Uterus (tissue), 2 donors: Measurements from ENCODE around the gene CEP112.

Experiments used
- CTCF ChIP-seq, 4 experiments: fragments of 200-600 bp in 2 of 4; fragments of 450-650 bp in 2 of 4; sonication (generic) in 2 of 4; IDR thresholded peaks; one replicate each; pipeline ENCODE4 v1.5.1; 2016 to 2019; ENCODE audit warnings: antibody characterized with exemption in 4 of 4, mild to moderate bottlenecking in 2 of 4, moderate library complexity in 1 of 4
- POLR2A ChIP-seq, 2 donors: fragments of 450-650 bp; IDR thresholded peaks; one replicate each; pipeline ENCODE4 v1.6.1; 2016; ENCODE audit warnings: antibody characterized with exemption in 2 of 2, mild to moderate bottlenecking in 1 of 2, moderate library complexity in 1 of 2

DNA sequence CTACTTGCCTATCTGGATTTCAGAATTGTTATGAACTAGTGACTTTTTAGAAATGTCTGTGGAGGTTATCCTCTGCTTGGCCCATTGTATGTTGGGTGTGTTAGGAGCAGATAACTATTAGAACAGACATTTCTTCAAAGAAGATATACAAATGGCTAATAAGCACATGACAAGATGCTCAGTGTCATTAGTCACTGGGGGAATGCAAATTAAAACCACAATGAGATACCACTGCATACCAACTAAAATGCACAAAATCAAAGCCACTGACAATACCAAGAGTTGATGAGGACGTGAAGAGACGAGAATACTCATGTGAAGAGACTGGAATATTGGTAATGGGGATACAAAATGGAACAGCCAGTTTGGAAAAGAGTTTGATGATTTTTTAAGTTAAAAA, 39.2 kb downstream of the CEP112 start:
- no peak for TF ChIP-seq CTCF (IDR thresholded peaks at IDR 0.05)
- TF ChIP-seq POLR2A (IDR thresholded peaks at IDR 0.05) = no peak
